ENCODE data around the gene CNOT6L. TPM values are rescaled to one million over a fixed set of nuclear protein-coding genes. Genes with fewer than 3 reads are reported as not detected.

CNOT6L gene
- total and polyA plus RNA-seq, 2 of the 13 experiments (the other 11 are each of a cell fraction or from before 2014, with no cell fraction given), result 7.9 to 13.5 TPM

- DNase-seq (ENCODE audit: low spot score) (no peak), ATAC-seq (no peak), FAIRE-seq (no peak)
- Histone ChIP-seq H3K9me3 (ENCODE audit: low read length) (no peaks in the 10 kb centered on the region), H3K4me3 (replicated peaks in 1 of 3; ENCODE audit: insufficient read depth in 1 of 3, low read depth in 2 of 3, low read length in 3 of 3) (no peak overlapping the region), H3K27me3 (ENCODE audit: control insufficient read depth in 1 of 2, insufficient read depth in 2 of 2, low read length in 2 of 2) (no peaks in the 10 kb centered on the region), H3K4me1 (ENCODE audit: insufficient read depth, low read length) (peaks cover 36% of the 10 kb centered on the region), H4K20me1 (ENCODE audit: insufficient read depth, low read length) (peaks cover 19% of the 10 kb centered on the region), H3K36me3 (replicated peaks in 1 of 2; ENCODE audit: control insufficient read depth in 1 of 2, insufficient read depth in 2 of 2, low read length in 2 of 2) (no peaks in the 10 kb centered on the region), H2AFZ (ENCODE audit: low read length) (no peak overlapping the region), H3K27ac (ENCODE audit: extremely low read length, insufficient read depth, low read length) (no peak overlapping the region), H3K4me2 (ENCODE audit: low read depth, low read length) (no peak overlapping the region), H3K9ac (ENCODE audit: insufficient read depth, low read depth, low read length) (no peak overlapping the region), H3K79me2 (ENCODE audit: insufficient read depth, low read length) (peaks cover 89% of the 10 kb centered on the region)
- BruUV-seq (replicated peaks), result no TSS peak
- ChIA-PET POLR2A (no interaction called here), CTCF (ENCODE audit: low intra/inter-chr PET ratio, low total read pairs) (no interaction called here)
- in situ Hi-C loops (cut with HindIII; ENCODE audit: extremely low pct_ligation_motif_present, low pct_unique_long_range_greater_than_20kb) (no loop called here), intact Hi-C loops (cut with micrococcal nuclease; ENCODE audit: unreplicated experiment) (no loop called here)
- WGBS (ENCODE audit: low lambda C conversion rate), result 98% methylated on average over 2 of the region's 2 CpGs
- TF ChIP-seq ZNF382 (CRISPR knock-in tag; IDR thresholded peaks at IDR 0.05; ENCODE audit: borderline replicate concordance) (no peak), NFYC (CRISPR knock-in tag; IDR thresholded peaks at IDR 0.05) (no peak), PHF20 (CRISPR knock-in tag; IDR thresholded peaks at IDR 0.05) (no peak), KAT2B (IDR thresholded peaks at IDR 0.05; ENCODE audit: borderline replicate concordance, low read depth, low read length) (no peak), ZNF484 (CRISPR knock-in tag; IDR thresholded peaks at IDR 0.05; ENCODE audit: borderline replicate concordance, low read depth) (no peak), ATF7-NPFF (CRISPR knock-in tag; IDR thresholded peaks at IDR 0.05; ENCODE audit: low read depth) (no peak), ZNF10 (CRISPR knock-in tag; IDR thresholded peaks at IDR 0.05; ENCODE audit: borderline replicate concordance, low read depth) (no peak)
- TF ChIP-seq, protein P1, sequence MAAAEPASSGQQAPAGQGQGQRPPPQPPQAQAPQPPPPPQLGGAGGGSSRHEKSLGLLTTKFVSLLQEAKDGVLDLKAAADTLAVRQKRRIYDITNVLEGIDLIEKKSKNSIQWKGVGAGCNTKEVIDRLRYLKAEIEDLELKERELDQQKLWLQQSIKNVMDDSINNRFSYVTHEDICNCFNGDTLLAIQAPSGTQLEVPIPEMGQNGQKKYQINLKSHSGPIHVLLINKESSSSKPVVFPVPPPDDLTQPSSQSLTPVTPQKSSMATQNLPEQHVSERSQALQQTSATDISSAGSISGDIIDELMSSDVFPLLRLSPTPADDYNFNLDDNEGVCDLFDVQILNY (CRISPR knock-in tag; conservative IDR thresholded peaks at IDR 0.05), result no peak
These were observed 19.1 kb downstream of the CNOT6L start for GRCh38 chr4:77800077-77800476.

GRCh38 chr4:77798385-77798784, 20.8 kb downstream of the CNOT6L start:
- Histone ChIP-seq H3K9ac (ENCODE audit: insufficient read depth, low read depth, low read length) (no peak overlapping the region), H3K36me3 (replicated peaks in 1 of 2; ENCODE audit: control insufficient read depth in 1 of 2, insufficient read depth in 2 of 2, low read length in 2 of 2) (no peaks in the 10 kb centered on the region), H3K27me3 (ENCODE audit: control insufficient read depth in 1 of 2, insufficient read depth in 2 of 2, low read length in 2 of 2) (no peaks in the 10 kb centered on the region), H3K9me3 (ENCODE audit: low read length) (no peaks in the 10 kb centered on the region), H3K27ac (ENCODE audit: extremely low read length, insufficient read depth, low read length) (no peak overlapping the region), H3K4me1 (ENCODE audit: insufficient read depth, low read length) (peaks cover 38% of the 10 kb centered on the region), H2AFZ (ENCODE audit: low read length) (no peak overlapping the region), H4K20me1 (ENCODE audit: insufficient read depth, low read length) (peaks cover 17% of the 10 kb centered on the region), H3K4me3 (replicated peaks in 1 of 3; ENCODE audit: insufficient read depth in 1 of 3, low read depth in 2 of 3, low read length in 3 of 3) (no peak overlapping the region), H3K4me2 (ENCODE audit: low read depth, low read length) (no peak overlapping the region), H3K79me2 (ENCODE audit: insufficient read depth, low read length) (peaks cover 86% of the 10 kb centered on the region)
- ATAC-seq (no peak), DNase-seq (ENCODE audit: low spot score) (no peak), FAIRE-seq (no peak)
- BruUV-seq (replicated peaks), result no TSS peak
- ChIA-PET POLR2A (no interaction called here), CTCF (ENCODE audit: low intra/inter-chr PET ratio, low total read pairs) (no interaction called here)
- in situ Hi-C loops (cut with HindIII; ENCODE audit: extremely low pct_ligation_motif_present, low pct_unique_long_range_greater_than_20kb) (no loop called here), intact Hi-C loops (cut with micrococcal nuclease; ENCODE audit: unreplicated experiment) (no loop called here)
- 86% methylated on average over 5 of the region's 5 CpGs for WGBS (ENCODE audit: low lambda C conversion rate)
- TF ChIP-seq TRAFD1 (CRISPR knock-in tag; IDR thresholded peaks at IDR 0.05; ENCODE audit: borderline replicate concordance), result no peak
- TF ChIP-seq, protein P2, sequence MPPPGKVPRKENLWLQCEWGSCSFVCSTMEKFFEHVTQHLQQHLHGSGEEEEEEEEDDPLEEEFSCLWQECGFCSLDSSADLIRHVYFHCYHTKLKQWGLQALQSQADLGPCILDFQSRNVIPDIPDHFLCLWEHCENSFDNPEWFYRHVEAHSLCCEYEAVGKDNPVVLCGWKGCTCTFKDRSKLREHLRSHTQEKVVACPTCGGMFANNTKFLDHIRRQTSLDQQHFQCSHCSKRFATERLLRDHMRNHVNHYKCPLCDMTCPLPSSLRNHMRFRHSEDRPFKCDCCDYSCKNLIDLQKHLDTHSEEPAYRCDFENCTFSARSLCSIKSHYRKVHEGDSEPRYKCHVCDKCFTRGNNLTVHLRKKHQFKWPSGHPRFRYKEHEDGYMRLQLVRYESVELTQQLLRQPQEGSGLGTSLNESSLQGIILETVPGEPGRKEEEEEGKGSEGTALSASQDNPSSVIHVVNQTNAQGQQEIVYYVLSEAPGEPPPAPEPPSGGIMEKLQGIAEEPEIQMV (CRISPR knock-in tag; IDR thresholded peaks at IDR 0.05; ENCODE audit: low read depth), result no peak
- no peak for TF ChIP-seq ZBTB20 (CRISPR knock-in tag; IDR thresholded peaks at IDR 0.05; ENCODE audit: borderline replicate concordance, low read depth)
- no peak for TF ChIP-seq ZNF260 (CRISPR knock-in tag; IDR thresholded peaks at IDR 0.05; ENCODE audit: borderline replicate concordance, low read depth)
- TF ChIP-seq AKAP8 (CRISPR knock-in tag; IDR thresholded peaks at IDR 0.05), result no peak
- no peak for TF ChIP-seq KDM2A (CRISPR knock-in tag; IDR thresholded peaks at IDR 0.05; ENCODE audit: borderline replicate concordance, low read depth)
- no peak for TF ChIP-seq ZNF205 (CRISPR knock-in tag; IDR thresholded peaks at IDR 0.05)
- TF ChIP-seq PRMT3 (CRISPR knock-in tag; IDR thresholded peaks at IDR 0.05; ENCODE audit: borderline replicate concordance, low read depth), result no peak
